HG03460 (cell line): Measurements from ENCODE around the gene CEACAM20.
"Not testable (repeated sequence)": the region's sequence is repeated elsewhere in the genome, so short reads cannot be mapped to it uniquely, and the experiment has no call there.

Experiments
- ATAC-seq: cut with Tn5 transposase; IDR thresholded peaks from one replicate; pipeline ENCODE4 v1.9.1; 2021; ENCODE audit not compliant: unreplicated experiment

Gene CEACAM20

DNA sequence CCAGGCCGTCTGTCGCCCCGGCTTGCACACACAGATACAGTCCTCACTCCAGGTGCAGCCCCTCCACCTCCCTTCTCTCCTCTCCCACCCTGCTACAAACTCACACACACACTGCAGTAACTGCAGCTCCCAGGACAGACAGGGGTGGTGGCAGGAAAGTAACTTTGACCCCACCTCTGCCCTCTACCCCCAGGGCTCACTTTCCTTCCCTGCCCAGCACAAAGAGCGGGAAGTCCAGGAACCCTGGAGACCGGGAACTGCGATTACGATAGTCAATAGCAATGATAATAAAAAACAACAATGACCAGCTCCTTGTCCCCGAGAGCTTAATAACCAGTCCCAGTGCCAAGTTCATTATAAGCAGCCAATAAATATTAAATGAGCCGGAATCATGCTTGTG lies at the start of gene CEACAM20:
CEACAM20 (minus strand) TSS at position 140 of the 400 bp plus-strand sequence. CDS start 166 bp downstream, outside the sequence.
- no peak for ATAC-seq

DNA sequence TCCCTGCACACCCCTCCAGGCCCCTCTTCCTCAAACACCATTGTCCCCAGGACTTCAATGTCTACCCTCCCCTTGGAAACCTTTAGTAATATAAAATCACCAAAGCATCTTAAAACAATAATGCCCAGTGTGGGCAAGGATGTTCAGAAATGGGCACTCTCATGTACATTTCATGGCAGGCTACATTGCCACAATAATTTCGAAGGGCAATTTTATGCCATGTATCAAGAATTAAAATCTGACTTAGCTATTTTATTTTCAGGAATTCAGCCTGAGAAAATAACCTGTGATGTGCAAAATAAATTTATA lies 48.0 kb upstream of the CEACAM20 start:
- ATAC-seq: no peak

DNA sequence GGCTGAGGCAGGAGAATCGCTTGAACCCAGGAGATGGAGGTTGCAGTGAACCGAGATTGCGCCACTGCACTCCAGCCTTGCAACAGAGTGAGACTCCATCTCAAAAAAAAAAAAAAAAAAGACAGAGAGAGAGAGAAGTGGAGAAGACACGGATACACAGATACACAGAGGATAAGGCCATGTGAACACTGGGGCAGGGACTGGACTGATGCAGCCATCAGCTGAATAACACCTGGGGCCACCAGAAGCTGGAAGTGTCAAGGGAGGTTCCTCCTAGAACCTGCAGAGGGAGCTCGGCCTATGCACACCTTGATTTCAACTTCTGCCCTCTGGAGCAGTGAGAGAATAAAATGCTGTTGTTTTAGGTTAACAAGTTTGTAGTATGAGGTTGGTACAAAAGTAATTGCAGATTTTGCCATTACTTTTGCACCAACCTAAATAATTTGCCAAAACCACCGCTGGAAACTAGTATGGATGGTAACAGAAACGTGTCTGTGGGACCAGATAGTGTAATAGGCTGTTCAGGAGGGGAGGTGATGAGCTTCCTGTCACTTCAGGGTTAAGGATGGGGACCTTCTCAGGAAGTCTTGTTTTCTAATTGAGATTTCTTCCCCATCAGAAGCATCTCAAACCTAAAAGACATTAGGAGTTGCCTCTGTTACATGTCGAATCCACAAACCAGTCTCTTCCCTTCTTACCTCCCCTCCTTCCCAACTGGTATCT lies 47.5 kb upstream of the CEACAM20 start:
- ATAC-seq: no peak

DNA sequence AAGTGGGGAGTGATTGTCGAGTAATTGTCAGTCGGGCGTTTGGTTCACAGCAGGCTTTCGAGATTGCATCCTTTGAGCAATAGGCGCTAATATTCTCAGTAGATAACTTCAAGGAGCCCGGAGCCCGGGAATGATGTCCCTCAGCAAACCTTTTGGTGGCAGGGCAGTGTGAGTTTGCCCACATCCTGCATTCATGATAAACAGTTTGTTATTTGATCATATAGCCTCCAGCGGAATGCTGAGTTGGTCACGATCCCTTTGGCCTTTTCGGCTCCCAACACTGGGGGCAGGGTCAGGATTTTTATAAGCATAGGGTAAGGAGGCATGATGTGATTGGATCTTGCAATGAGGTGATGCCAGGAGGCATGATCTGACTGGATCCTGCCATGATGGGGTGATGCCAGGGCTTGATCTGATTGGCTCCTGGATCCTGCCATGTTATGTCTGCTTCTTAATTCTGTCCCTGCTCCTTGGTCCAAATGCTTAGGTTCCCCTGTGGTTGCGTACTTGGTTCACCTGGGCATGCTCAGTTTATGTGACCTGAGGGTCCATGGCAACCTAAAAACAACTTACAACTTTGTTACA lies 45.7 kb upstream of the CEACAM20 start:
- ATAC-seq: no peak

DNA sequence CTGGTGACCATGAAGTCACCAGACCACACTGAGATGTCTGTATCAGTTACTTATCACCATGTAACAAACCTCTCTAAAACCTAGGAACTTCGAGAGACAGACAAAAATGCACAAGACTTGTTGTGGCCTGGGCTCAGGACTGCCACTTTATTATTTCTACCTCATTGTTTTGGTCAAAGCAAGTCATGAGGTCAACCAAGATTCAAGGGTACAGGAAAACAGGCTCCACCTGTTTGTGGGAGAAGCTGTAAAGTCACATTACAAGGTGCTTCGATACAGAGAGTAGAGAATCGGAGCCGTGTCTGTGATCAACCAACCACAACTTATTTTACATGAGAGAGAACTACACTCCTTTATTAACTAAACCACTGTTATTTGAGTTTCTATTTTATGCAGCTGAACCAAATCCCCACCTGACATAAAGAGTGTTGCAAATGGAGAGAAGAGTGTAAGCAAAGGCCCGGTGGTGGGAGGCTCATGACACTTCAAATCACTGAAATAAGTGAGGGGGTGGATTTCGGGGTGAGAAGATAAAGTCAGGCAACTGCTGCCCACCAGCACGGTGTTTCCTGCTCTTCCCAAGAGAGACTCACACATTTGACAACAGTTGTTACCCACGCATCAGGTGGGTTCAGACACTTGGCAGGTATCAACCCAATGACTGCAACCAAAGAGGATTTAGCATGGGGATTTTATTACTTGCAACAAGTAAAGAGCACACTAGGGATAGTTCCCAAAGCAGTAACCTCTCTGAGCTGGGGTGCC lies 44.9 kb upstream of the CEACAM20 start:
- no peak for ATAC-seq

DNA sequence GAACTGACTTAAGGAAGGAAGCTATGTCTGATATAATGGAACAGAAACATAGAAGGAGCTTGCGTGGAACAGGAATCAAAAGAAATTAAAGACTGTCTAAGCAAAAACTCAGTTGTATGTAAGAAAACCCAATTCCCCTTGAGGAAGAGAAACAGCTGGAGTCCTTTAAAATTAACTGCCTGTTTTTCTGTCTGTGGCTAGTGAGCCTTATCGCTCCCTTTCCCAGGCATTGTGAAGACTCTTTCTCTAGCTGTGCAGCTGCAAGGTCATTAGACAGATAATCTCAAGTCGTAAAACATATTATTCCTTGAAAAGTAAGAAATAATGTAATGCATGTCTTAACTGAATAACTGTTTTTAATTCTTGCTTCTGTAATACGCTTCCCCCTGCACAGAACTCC lies 44.2 kb upstream of the CEACAM20 start:
- ATAC-seq: no peak

DNA sequence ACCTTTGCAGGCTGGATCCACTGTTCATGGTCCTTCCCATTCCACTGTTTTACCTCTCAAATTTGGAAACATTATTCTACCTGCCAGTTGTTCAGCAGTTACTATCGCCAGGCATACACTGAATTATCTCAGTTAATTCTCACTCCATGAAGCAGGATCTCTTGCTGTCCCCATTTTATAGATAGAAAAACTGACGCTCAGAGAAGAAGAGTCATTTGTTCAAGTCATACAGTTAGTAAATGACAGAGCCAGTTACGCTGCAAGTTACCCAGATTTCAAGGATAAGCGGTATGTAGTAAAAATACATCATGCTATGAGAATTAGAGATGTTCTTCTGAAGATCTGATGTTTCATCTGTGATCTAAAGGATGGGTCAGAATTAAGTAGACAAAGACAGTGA lies 43.7 kb upstream of the CEACAM20 start:
- no peak for ATAC-seq

DNA sequence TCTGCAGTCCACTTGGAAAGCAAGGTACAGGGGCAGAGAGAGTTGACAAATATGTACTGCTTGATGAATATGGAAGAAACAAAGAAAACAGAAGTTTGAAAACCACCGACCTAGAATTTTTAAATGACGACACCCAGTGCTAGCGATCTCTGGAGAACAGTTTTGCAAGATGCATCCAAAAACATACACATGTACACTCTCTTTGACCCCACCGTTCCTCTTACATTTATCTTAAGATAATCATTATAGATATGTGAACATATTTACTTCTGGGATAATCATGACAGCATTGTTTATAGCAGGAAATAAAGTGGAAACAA lies 43.1 kb upstream of the CEACAM20 start:
- no peak for ATAC-seq

DNA sequence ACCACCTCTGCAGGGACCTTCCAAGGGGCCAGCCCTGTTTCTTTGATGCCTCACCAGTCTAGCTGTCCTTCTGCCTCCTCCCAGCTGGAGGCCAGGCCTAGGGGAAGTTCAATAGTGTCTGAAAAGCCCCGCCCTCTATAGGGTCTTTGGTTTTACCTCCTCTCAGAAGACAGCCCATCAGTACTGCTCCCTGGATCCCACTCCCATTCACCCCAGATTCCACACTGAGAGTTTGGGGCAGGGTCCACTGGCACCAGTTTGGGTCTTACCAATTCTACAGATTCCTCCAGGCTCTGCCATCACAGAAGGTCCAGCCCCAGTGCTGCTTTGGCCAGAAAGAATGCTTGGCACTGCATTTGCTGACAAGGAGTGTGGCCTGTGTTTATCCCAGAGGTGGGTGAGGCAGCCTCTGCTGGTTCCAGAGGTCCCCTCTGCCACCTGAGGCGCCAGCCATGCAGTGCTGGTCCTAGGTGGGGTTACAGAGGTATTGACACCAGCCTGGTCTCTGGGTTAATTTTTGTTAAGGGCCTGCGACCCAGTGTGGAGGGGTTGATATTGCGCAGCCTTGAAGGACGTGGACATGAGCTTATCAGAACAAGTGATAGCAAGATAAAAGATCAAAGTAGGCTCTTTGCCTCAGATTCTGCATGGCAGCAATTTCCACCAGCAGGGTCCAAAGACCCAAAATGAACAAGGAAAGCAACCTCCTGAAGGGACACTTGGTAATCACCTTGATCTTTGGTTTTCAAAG lies 42.5 kb upstream of the CEACAM20 start:
- ATAC-seq: no peak

DNA sequence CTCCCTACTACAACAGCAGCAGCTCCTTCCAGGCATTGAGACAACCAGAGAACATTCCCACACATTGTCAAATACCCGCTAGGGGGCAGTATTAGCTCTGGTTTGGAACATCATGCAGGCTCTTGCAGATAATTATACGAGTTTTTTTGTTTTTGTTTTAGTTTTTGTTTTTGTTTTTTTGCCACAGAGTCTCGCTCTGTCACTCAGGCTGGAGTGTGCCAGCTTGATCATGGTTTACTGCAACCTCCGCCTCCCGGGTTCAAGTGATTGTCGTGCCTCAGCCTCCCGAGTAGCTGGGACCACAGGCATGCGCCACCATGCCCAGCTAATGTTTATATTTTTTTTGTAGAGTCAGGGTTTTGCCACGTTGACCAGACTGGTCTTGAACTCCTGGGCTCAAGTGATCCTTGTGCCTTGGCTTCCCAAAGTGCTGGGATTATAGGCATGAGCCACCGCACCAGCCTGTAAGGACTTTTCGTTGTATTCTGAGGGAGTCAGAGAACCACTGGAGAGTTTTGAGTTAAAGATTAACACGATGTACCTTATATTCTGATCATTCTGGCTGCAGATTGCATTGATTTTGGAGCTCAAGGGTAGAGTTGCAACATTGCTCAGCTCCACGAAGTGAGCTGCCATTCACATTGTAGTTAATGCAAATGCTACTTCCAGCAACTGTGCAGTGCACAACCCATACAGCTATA lies 41.7 kb upstream of the CEACAM20 start:
- ATAC-seq: no peak

DNA sequence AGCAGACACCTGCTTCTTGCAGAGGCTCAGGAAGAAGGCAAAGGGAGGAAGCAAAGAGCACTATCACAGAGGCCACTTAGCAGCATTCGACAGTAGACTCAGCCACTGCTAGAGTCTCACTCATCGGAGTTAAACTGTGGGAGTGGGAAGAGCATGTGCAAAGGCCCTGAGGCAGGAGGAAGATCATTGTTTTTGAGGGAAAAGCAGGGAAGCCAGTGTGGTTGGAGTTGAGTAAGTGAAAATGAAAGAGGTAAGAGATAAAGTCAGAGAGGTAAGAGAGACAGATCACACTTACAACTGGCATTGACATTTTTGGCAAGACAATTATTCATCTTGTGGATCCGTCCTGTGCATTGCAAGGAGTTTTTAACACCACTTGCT lies 41.1 kb upstream of the CEACAM20 start:
- ATAC-seq: no peak

DNA sequence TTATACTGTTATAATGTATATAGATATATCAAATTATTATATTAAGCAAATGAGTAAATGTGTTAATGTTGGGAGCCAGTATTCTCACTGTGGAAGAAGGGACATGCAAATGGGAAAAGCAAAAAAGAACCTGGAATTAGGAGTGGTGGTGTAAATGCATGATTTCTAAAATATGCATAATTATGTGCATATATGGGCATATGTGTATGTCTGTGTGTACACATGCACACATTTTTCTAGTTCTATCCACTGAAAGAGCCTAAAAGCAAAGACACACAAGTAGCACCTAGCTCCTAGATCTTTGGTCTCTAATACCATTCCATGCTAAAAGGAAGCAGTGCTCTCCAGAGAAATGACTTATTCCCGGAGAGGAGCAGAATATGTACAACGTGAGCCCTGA lies 38.3 kb upstream of the CEACAM20 start:
- no peak for ATAC-seq

DNA sequence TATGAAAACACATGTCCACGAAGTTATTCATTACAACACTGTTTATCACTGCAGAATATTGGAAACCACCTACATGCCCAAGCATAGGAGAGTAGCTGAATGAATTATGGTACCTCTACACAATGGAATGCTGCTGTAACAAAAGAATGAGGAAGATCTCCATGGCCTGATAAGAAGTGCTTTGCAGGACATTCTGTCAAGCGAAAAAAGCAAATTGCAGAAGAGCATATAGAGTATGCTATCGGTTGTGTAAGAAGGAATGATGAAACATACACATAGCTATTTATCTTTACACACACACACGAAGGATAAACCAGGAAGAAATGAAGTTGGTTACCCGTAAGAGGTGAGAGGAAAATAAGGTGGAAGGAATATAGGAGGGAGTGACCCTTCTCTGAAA lies 37.5 kb upstream of the CEACAM20 start:
- no peak for ATAC-seq

DNA sequence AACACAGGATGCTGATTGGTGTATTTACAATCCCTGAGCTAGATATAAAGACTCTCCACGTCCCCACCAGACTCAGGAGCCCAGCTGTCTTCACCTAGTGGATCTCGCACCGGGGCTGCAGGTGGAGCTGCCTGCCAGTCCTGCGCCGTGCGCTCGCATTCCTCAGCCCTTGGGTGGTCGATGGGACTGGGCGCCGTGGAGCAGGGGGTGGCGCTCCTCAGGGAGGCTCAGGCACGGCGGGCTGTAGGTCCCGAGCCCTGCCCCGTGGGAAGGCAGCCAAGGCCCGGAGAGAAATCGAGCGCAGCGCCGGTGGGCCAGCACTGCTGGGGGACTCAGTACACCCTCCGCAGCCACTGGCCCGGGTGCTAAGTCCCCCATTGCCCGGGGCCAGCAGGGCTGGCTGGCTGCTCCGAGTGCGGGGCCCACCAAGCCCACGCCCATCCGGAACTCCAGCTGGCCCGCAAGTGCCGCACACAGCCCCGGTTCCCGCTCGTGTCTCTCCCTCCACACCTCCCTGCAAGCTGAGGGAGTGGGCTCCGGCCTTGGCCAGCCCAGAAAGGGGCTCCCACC lies 33.7 kb upstream of the CEACAM20 start:
- ATAC-seq: not testable (repeated sequence)

DNA sequence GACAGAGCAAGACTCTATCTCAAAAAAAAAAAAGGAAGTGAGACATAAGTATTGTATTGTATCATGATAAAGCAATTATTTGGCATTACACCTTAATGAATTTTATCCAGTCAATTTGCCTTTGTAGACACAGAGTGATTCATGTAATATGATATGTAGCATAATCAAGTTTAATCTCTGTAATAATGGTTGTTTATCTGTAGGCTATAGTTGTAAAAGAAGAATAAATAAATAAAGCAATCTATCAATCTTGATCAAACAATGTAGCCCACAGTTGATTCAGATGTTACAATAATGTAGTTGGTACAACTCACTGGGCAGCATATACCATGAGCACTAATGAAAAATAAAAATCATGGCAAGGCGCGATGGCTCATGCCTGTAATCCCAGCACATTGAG lies 28.5 kb upstream of the CEACAM20 start:
- no peak for ATAC-seq

DNA sequence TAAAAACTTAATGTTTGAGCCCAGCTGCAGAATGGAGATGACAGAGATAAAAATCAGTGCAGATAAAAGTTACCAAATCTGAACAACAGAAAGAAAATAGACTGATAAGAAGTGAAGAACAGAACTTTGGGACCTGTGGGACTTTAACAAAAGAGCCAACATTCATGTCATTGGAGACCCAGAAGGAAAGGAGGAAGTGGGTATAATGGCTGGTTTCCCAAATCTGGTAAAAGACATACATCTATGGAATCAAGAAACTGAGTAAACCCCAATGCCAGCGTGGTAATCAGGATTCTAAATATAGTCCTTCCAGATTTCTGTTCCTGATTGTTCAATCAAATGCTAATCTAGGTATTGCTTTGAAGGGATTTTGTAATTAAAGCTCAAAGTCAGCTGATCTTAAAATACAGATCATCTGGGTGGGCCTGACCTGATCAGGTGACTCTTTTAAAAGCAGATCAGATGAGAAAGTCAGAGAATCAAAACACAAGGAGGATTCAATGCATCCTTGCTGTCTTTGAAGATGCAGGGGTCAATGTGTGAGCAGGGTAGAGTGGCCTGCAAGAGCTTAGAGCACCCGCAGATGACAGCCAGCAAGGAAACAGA lies 25.3 kb upstream of the CEACAM20 start:
- ATAC-seq: no peak

DNA sequence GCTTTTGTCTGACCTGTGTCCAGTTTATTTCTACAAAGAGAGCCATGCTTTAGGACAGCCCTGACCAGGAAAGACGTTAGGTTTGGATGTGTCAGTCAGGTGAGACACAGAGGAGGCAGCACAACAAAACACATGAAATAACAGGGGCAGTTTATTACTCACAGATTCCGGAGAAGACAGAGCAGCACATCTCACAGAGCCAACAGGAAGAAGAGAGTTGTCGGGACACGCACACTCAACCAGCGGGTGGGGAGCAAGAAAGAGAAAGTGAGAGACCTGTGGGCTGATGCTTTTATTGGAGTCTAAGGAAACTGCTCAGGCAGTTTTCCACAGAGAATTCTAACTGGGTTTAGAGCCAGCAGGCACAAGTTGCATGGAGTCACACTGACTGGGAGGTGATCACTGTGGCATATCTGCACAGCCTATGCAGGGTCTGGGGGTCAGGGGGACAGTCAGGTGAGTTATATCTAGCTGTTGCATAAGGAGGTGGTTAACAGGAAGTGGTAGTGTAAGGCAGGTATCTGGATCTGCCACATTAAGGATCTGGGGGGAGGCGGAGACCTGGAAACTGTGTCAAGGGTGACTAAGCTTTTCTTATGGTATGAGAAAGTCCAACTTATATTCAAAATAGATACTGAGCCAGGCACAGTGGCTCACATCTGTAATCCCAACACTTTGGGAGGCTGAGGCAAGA lies 24.1 kb upstream of the CEACAM20 start:
- ATAC-seq: no peak

DNA sequence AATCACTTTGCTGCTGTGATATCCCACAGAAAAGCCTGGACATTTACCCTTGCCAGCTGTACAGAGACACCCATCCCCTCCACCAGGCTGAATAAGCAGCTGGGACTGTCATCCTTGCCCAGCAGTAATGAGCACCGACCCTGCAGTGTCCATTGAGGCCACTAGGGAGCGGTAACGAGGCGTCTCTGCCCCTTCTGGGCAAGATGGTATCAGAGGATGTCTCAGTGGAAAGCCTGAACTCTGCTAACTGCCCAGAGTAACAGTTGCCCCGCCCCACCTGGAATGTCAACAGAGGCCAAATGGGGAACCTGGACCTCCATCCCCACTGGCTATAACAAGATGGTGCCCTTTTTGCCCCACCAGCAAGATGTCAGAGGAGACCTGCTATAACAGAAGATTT lies 22.8 kb upstream of the CEACAM20 start:
- ATAC-seq: no peak

DNA sequence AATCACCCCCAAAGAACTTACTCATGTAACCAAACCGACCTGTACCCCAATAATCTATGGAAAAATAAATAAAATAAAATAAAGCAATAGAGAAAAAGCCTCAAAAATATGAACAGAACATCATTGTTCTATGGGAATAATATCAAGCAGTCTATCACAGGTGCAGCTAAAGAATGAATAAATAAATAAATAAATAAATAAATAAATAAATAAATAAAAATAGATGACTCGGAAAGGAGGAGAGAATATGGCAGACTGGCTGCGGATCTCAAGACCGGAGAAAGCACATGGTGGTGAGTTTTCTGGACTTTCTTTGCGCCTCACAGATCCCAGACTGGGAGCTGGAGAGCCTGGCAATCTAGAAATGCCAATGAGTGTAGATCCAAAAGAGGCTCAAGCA lies 22.4 kb upstream of the CEACAM20 start:
- ATAC-seq: no peak

DNA sequence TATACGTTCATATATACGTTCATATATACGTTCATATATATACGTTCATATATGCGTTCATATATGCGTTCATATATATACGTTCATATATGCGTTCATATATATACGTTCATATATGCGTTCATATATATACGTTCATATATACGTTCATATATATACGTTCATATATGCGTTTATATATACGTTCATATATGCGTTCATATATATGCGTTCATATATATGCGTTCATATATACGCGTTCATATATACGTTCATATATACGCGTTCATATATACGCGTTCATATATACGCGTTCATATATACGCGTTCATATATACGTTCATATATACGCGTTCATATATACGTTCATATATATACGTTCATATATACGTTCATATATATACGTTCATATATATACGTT lies 21.5 kb upstream of the CEACAM20 start:
- ATAC-seq: not testable (repeated sequence)
